HUES64 (cell line): ENCODE results near the gene SRGAP1.
"Not testable (repeated sequence)": the region's sequence is repeated elsewhere in the genome, so short reads cannot be mapped to it uniquely, and the experiment has no call there.

ENCODE experiments used
- H3K27ac ChIP-seq: 2 replicates; pipeline ENCODE4 v1.7.0; 2013; ENCODE audit warnings: low read depth, low read length, inconsistent platforms
- H3K27me3 ChIP-seq: 2 replicates; pipeline ENCODE4 v1.6.1; 2013; ENCODE audit warnings: mild to moderate bottlenecking, low read length; ENCODE audit not compliant: insufficient read depth
- H3K36me3 ChIP-seq: 2 replicates; pipeline ENCODE4 v1.6.1; 2013; ENCODE audit warnings: mild to moderate bottlenecking, low read length; ENCODE audit not compliant: insufficient read depth
- H3K4me1 ChIP-seq: 2 replicates; pipeline ENCODE4 v1.6.1; 2013; ENCODE audit warnings: mild to moderate bottlenecking, low read length, moderate library complexity; ENCODE audit not compliant: insufficient read depth
- H3K4me3 ChIP-seq: 2 replicates; pipeline ENCODE4 v1.5.1; 2013; ENCODE audit warnings: mild to moderate bottlenecking, low read length, moderate library complexity
- H3K9ac ChIP-seq: 2 replicates; pipeline ENCODE4 v1.6.1; 2013; ENCODE audit warnings: mild to moderate bottlenecking, low read depth, low read length
- H3K9me3 ChIP-seq: 2 replicates; pipeline ENCODE4 v1.6.1; 2013; ENCODE audit warnings: low read depth, low read length; ENCODE audit not compliant: insufficient read depth
- WGBS: fragments of 150-250, 120-280 bp; methylation state at CpG from one replicate; pipeline ENCODE4 v1.1.7; 2013; ENCODE audit warnings: missing lambda C conversion rate; 5-methylcytosine and 5-hydroxymethylcytosine counted together

SRGAP1 gene

GRCh38 chr12:63841011-63841410 lies 3.5 kb upstream of the SRGAP1 start:
- H3K27me3 ChIP-seq: peaks cover 12% of the 10 kb centered on the region
- no peaks in the 10 kb centered on the region for H3K9me3 ChIP-seq
- H3K9ac ChIP-seq: no peak overlapping the region
- no peak overlapping the region for H3K27ac ChIP-seq
- peaks cover 10% of the 10 kb centered on the region for H3K4me1 ChIP-seq
- no peak overlapping the region for H3K4me3 ChIP-seq
- H3K36me3 ChIP-seq: no peaks in the 10 kb centered on the region
- WGBS: 91% methylated on average over 2 of the region's 3 CpGs

- no peak overlapping the region for H3K27ac ChIP-seq
- no peaks in the 10 kb centered on the region for H3K36me3 ChIP-seq
- 96% methylated on average over 4 of the region's 4 CpGs for WGBS
- H3K9me3 ChIP-seq: no peaks in the 10 kb centered on the region
- peaks cover 12% of the 10 kb centered on the region for H3K27me3 ChIP-seq
- no peak overlapping the region for H3K4me3 ChIP-seq
- no peak overlapping the region for H3K9ac ChIP-seq
- H3K4me1 ChIP-seq: peaks cover 11% of the 10 kb centered on the region
These were observed 2.9 kb upstream of the SRGAP1 start for GRCh38 chr12:63841571-63841970.

GRCh38 chr12:63842750-63843149 lies 1.8 kb upstream of the SRGAP1 start:
- not testable (repeated sequence) for H3K9me3 ChIP-seq, H3K9ac ChIP-seq, H3K27ac ChIP-seq, H3K36me3 ChIP-seq
- Histone ChIP-seq H3K27me3 (peaks cover 12% of the 10 kb centered on the region), H3K4me3 (peak overlapping the region; percentile 92), H3K4me1 (peaks cover 11% of the 10 kb centered on the region)
- 95% methylated on average over 16 of the region's 17 CpGs for WGBS

- H3K4me1 ChIP-seq: peaks cover 11% of the 10 kb centered on the region
- H3K9ac ChIP-seq: peak overlapping the region; percentile 53
- H3K4me3 ChIP-seq: peak overlapping the region; percentile 92
- peaks cover 12% of the 10 kb centered on the region for H3K27me3 ChIP-seq
- no peaks in the 10 kb centered on the region for H3K9me3 ChIP-seq
- 0 out of 2 replicates have a peak overlapping the region, but pooled peaks have one; percentile 23 for H3K27ac ChIP-seq
- WGBS: 10% methylated on average over 25 of the region's 28 CpGs
- no peaks in the 10 kb centered on the region for H3K36me3 ChIP-seq
These were observed 1.2 kb upstream of the SRGAP1 start for GRCh38 chr12:63843254-63843720.

GRCh38 chr12:63843721-63844390 lies 644 bp upstream of the SRGAP1 start:
- peak overlapping the region; percentile 23; the same call in 1 of the 2 replicates for H3K27ac ChIP-seq
- no peaks in the 10 kb centered on the region for H3K9me3 ChIP-seq
- peaks cover 11% of the 10 kb centered on the region for H3K4me1 ChIP-seq
- H3K36me3 ChIP-seq: no peaks in the 10 kb centered on the region
- H3K27me3 ChIP-seq: peaks cover 12% of the 10 kb centered on the region
- peak overlapping the region; percentile 68 for H3K9ac ChIP-seq
- WGBS: under 1% methylated on average over 80 of the region's 80 CpGs
- H3K4me3 ChIP-seq: peak overlapping the region; percentile 92

- Histone ChIP-seq H3K27ac (no peak overlapping the region), H3K9me3 (no peaks in the 10 kb centered on the region), H3K9ac (no peak overlapping the region), H3K36me3 (no peaks in the 10 kb centered on the region), H3K4me1 (peaks cover 11% of the 10 kb centered on the region), H3K27me3 (peaks cover 12% of the 10 kb centered on the region), H3K4me3 (peak overlapping the region; percentile 92)
- WGBS: 45% methylated on average over 2 of the region's 2 CpGs
These were observed 1.2 kb downstream of the SRGAP1 start for GRCh38 chr12:63845726-63846125.

GRCh38 chr12:63846238-63846967 lies 1.9 kb downstream of the SRGAP1 start:
- Histone ChIP-seq H3K9me3 (no peaks in the 10 kb centered on the region), H3K9ac (no peak overlapping the region), H3K36me3 (no peaks in the 10 kb centered on the region), H3K4me1 (peaks cover 11% of the 10 kb centered on the region), H3K27me3 (peaks cover 12% of the 10 kb centered on the region), H3K4me3 (peak overlapping the region; percentile 92), H3K27ac (no peak overlapping the region)
- 85% methylated on average over 6 of the region's 6 CpGs for WGBS

- Histone ChIP-seq H3K27me3 (peaks cover 12% of the 10 kb centered on the region), H3K4me3 (no peak overlapping the region), H3K36me3 (no peaks in the 10 kb centered on the region), H3K27ac (no peak overlapping the region), H3K9ac (no peak overlapping the region), H3K4me1 (peaks cover 11% of the 10 kb centered on the region), H3K9me3 (no peaks in the 10 kb centered on the region)
- WGBS: 91% methylated on average over 4 of the region's 4 CpGs
These were observed 4.0 kb downstream of the SRGAP1 start for GRCh38 chr12:63848450-63848849.

GRCh38 chr12:63849106-63849620 lies 4.7 kb downstream of the SRGAP1 start:
- H3K4me1 ChIP-seq: peaks cover 11% of the 10 kb centered on the region
- H3K27ac ChIP-seq: no peak overlapping the region
- H3K9me3 ChIP-seq: no peaks in the 10 kb centered on the region

GRCh38 chr12:63849641-63850040 lies 5.1 kb downstream of the SRGAP1 start:
- H3K36me3 ChIP-seq: no peaks in the 10 kb centered on the region
- no peaks in the 10 kb centered on the region for H3K9me3 ChIP-seq
- H3K9ac ChIP-seq: no peak overlapping the region
- H3K4me1 ChIP-seq: peaks cover 11% of the 10 kb centered on the region
- H3K27ac ChIP-seq: no peak overlapping the region
- peaks cover 11% of the 10 kb centered on the region for H3K27me3 ChIP-seq
- 88% methylated on average over 4 of the region's 4 CpGs for WGBS
- H3K4me3 ChIP-seq: no peak overlapping the region

More at GRCh38 chr12:63849106-63849620, 4.7 kb downstream of the SRGAP1 start:
- no peaks in the 10 kb centered on the region for H3K36me3 ChIP-seq
- H3K4me3 ChIP-seq: no peak overlapping the region
- peaks cover 12% of the 10 kb centered on the region for H3K27me3 ChIP-seq
- 93% methylated on average over 1 of the region's 1 CpG for WGBS
- no peak overlapping the region for H3K9ac ChIP-seq

GRCh38 chr12:63853978-63854377 lies 9.5 kb downstream of the SRGAP1 start:
- no peaks in the 10 kb centered on the region for H3K36me3 ChIP-seq
- H3K27me3 ChIP-seq: no peaks in the 10 kb centered on the region
- no peak overlapping the region for H3K27ac ChIP-seq
- H3K9ac ChIP-seq: no peak overlapping the region
- H3K4me3 ChIP-seq: no peak overlapping the region
- no peaks in the 10 kb centered on the region for H3K9me3 ChIP-seq
- H3K4me1 ChIP-seq: no peaks in the 10 kb centered on the region
